ENCODE data around the gene MIDN. TPM values are rescaled to one million over a fixed set of nuclear protein-coding genes. Genes with fewer than 3 reads are reported as not detected.

MIDN gene
- total RNA-seq, 1 experiment from 2014 or later = 118 TPM

- Histone ChIP-seq H3K27ac (ENCODE audit: low read length) (peak within 1 kb of the TSS; percentile 51; the same call in 1 of the 2 replicates), H3K4me1 (ENCODE audit: control insufficient read depth, insufficient read depth, low read length) (peaks cover 9% of the 10 kb centered on the region), H3K27me3 (ENCODE audit: control insufficient read depth, insufficient read depth, low read length) (no peaks in the 10 kb centered on the region), H3K9me3 (ENCODE audit: control insufficient read depth, insufficient read depth, low read depth, low read length) (no peaks in the 10 kb centered on the region), H3K36me3 (ENCODE audit: control insufficient read depth, insufficient read depth, low read length) (no peaks in the 10 kb centered on the region), H3K4me3 (ENCODE audit: low read depth in 2 of 2, low read length in 2 of 2) (peak within 1 kb of the TSS; percentile 42 to 46)
- no peak for DNase-seq (ENCODE audit: low read depth, low spot score)
- no peak for TF ChIP-seq POLR2AphosphoS5 (IDR thresholded peaks at IDR 0.05; ENCODE audit: low read depth, low read length)
- TF ChIP-seq, protein P1, sequence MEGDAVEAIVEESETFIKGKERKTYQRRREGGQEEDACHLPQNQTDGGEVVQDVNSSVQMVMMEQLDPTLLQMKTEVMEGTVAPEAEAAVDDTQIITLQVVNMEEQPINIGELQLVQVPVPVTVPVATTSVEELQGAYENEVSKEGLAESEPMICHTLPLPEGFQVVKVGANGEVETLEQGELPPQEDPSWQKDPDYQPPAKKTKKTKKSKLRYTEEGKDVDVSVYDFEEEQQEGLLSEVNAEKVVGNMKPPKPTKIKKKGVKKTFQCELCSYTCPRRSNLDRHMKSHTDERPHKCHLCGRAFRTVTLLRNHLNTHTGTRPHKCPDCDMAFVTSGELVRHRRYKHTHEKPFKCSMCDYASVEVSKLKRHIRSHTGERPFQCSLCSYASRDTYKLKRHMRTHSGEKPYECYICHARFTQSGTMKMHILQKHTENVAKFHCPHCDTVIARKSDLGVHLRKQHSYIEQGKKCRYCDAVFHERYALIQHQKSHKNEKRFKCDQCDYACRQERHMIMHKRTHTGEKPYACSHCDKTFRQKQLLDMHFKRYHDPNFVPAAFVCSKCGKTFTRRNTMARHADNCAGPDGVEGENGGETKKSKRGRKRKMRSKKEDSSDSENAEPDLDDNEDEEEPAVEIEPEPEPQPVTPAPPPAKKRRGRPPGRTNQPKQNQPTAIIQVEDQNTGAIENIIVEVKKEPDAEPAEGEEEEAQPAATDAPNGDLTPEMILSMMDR (IDR thresholded peaks at IDR 0.05) = peak; percentile 60; the same call in 1 of the 2 replicates
- no peak; the same call in 1 of the 2 replicates for ATAC-seq
- in situ Hi-C loops (cut with HindIII; ENCODE audit: low pct_unique_long_range_greater_than_20kb, low sequenced_read_pairs) = no loop called here
- ChIA-PET CTCF (no interaction called here), POLR2A (no interaction called here)
- no TSS peak for BruUV-seq (replicated peaks)
- intact Hi-C loops (cut with micrococcal nuclease; ENCODE audit: unreplicated experiment) = no loop called here
These were observed 37.5 kb downstream of the MIDN start, which contains the start of gene EFNA2 for GRCh38 chr19:1285737-1286360. TSS of gene EFNA2 (plus strand) at chr19:1285873. CDS start at chr19:1286169, 296 bp downstream.

DNA sequence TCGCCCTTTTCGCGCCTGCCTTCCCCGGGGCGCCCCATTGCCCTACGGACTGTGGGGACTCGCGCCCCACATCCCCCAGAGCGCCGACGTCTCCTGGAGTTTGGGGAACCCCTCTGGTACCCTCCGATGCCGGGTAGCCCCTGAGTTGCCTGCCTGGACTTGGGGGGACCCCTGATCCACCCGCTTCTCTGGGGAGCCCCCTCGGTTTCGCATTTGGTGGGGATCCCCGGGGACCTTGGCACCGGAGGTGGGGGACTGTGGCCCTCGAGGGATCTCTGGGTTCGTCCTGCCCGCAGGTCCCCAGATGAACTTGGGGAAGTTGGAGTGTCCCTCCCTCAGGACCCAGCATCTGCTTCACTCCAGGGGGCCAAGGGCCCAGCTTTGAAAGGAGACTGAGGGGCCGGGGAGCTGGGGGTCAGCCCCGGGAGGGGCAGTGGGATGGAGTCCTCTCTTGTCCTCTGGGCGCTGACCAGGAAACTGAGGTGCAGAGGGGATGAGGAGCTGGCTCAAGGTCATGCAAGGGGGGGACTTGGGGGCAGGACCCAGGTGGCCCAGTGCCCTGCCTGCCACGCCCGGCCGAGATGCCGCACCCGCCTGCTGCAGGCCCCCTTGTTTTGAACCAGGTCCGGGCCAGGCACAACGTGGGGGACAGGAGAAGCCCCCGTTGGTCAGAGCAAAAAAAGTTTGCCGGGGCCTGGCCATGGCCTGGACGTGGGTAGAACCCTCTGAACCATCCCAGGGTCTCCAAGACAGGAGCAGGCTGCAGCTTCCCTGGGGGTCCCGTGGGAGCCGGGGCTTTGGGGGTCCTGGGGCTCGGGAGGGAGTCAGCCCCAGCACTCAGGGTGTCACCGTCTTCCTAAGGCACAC, 38.3 kb downstream of the MIDN start:
- H3K4me1 ChIP-seq (ENCODE audit: control insufficient read depth, insufficient read depth, low read length) = peaks cover 13% of the 10 kb centered on the region
- H3K27me3 ChIP-seq (ENCODE audit: control insufficient read depth, insufficient read depth, low read length) = no peaks in the 10 kb centered on the region
- ChIA-PET CTCF (no interaction called here), POLR2A (interaction anchor here (0.6 kb wide), 1 partner anchor 18 kb away, joined by 3 read pairs; the partner anchor contains the start of gene CIRBP)
- ATAC-seq (no peak), DNase-seq (ENCODE audit: low read depth, low spot score) (no peak)
- no peak for TF ChIP-seq REST (IDR thresholded peaks at IDR 0.05; ENCODE audit: insufficient read depth in 1 of 2, low read depth in 2 of 2, low read length in 1 of 2)
- TF ChIP-seq, protein P1 (IDR thresholded peaks at IDR 0.05) = no peak
- TF ChIP-seq TCF7L2 (IDR thresholded peaks at IDR 0.05; ENCODE audit: low read depth, low read length) = no peak
- no peak for TF ChIP-seq SIN3A (IDR thresholded peaks at IDR 0.05; ENCODE audit: borderline replicate concordance, insufficient read depth, low read depth, low read length)
- TF ChIP-seq POLR2AphosphoS5 (IDR thresholded peaks at IDR 0.05; ENCODE audit: low read depth, low read length) = no peak
- peak overlapping the region; percentile 51; the same call in 1 of the 2 replicates for H3K27ac ChIP-seq (ENCODE audit: low read length)
- peak overlapping the region; percentile 42 to 46 for H3K4me3 ChIP-seq (ENCODE audit: low read depth in 2 of 2, low read length in 2 of 2)
- no peaks in the 10 kb centered on the region for H3K36me3 ChIP-seq (ENCODE audit: control insufficient read depth, insufficient read depth, low read length)
- in situ Hi-C loops (cut with HindIII; ENCODE audit: low pct_unique_long_range_greater_than_20kb, low sequenced_read_pairs) (no loop called here), intact Hi-C loops (cut with micrococcal nuclease; ENCODE audit: unreplicated experiment) (no loop called here)
- BruUV-seq (replicated peaks) = no TSS peak
- no peaks in the 10 kb centered on the region for H3K9me3 ChIP-seq (ENCODE audit: control insufficient read depth, insufficient read depth, low read depth, low read length)

Measured in Panc1 (cell line).